Ishikawa (cell line): ENCODE measurements around the gene BRD2.

Source experiments
- CEBPB ChIP-seq: IDR thresholded peaks from 2 replicates; pipeline ENCODE4 v1.6.1; 2012
- EGR1 ChIP-seq: IDR thresholded peaks from 2 replicates; pipeline ENCODE4 v1.6.1; 2012
- EP300 ChIP-seq: IDR thresholded peaks from 2 replicates; pipeline ENCODE4 v1.6.1; 2012; ENCODE audit warnings: borderline replicate concordance
- RAD21 ChIP-seq: IDR thresholded peaks from 2 replicates; pipeline ENCODE4 v1.6.1; 2012; ENCODE audit warnings: low read depth
- YY1 ChIP-seq: IDR thresholded peaks from 2 replicates; pipeline ENCODE4 v1.6.1; 2012; ENCODE audit warnings: low read depth
- TF ChIP-seq, protein P1 (sequence below): IDR thresholded peaks from 2 replicates; pipeline ENCODE4 v1.6.1; 2012; ENCODE audit warnings: low read depth, mild to moderate bottlenecking
- TF ChIP-seq, protein P2 (sequence below): IDR thresholded peaks from 2 replicates; pipeline ENCODE4 v1.6.1; 2012

DNA sequence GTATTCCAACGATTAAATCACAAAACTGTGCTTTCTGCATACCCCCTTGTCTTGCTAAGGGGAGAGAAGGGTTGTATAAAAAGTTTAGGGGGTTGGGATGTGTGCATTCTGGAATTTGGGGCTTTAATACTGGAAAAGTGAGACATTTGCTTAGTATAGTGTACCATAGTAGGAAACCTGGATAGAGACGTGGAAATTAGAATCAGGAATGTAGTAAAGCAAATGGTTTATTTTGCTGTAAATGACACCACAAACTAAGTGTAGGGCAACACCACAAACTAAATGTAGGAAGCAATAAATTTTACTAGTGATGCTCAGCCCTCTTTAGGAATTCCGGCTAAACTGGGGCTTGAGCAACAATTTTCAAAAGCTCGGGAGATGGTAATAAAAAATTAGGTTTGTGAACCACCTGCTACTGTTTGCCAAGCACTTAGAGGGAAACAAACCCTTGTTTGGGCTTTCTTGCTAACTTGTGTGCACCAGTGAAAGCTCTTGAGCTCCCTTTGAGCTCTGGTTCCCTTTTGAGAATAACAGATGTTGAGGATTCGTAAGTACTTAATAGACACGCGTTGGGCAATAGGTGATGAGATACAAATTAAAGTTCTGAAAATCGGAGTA lies 13.8 kb downstream of the BRD2 start:
- no peak for TF ChIP-seq CEBPB
- TF ChIP-seq RAD21: no peak
- TF ChIP-seq YY1: no peak
- TF ChIP-seq EGR1: no peak
- TF ChIP-seq, protein P1, sequence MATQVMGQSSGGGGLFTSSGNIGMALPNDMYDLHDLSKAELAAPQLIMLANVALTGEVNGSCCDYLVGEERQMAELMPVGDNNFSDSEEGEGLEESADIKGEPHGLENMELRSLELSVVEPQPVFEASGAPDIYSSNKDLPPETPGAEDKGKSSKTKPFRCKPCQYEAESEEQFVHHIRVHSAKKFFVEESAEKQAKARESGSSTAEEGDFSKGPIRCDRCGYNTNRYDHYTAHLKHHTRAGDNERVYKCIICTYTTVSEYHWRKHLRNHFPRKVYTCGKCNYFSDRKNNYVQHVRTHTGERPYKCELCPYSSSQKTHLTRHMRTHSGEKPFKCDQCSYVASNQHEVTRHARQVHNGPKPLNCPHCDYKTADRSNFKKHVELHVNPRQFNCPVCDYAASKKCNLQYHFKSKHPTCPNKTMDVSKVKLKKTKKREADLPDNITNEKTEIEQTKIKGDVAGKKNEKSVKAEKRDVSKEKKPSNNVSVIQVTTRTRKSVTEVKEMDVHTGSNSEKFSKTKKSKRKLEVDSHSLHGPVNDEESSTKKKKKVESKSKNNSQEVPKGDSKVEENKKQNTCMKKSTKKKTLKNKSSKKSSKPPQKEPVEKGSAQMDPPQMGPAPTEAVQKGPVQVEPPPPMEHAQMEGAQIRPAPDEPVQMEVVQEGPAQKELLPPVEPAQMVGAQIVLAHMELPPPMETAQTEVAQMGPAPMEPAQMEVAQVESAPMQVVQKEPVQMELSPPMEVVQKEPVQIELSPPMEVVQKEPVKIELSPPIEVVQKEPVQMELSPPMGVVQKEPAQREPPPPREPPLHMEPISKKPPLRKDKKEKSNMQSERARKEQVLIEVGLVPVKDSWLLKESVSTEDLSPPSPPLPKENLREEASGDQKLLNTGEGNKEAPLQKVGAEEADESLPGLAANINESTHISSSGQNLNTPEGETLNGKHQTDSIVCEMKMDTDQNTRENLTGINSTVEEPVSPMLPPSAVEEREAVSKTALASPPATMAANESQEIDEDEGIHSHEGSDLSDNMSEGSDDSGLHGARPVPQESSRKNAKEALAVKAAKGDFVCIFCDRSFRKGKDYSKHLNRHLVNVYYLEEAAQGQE: no peak
- no peak for TF ChIP-seq EP300
- TF ChIP-seq, protein P2, sequence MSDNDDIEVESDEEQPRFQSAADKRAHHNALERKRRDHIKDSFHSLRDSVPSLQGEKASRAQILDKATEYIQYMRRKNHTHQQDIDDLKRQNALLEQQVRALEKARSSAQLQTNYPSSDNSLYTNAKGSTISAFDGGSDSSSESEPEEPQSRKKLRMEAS: no peak
